GM12801 (cell line): Measurements from ENCODE around the gene UNC45A.

Experiments used
- CTCF ChIP-seq: IDR thresholded peaks from one replicate; pipeline ENCODE4 v1.5.1; 2011; ENCODE audit warnings: control low read depth; ENCODE audit not compliant: insufficient read length; ENCODE audit errors: extremely low read depth

The UNC45A gene

GRCh38 chr15:90931828-90932659 is 3.0 kb upstream of the UNC45A start, which contains the start of gene HDDC3:
Gene HDDC3, minus strand, starts transcription at chr15:90932549. Its CDS starts 9 bp downstream, at chr15:90932540.
- TF ChIP-seq CTCF, result no peak

- TF ChIP-seq CTCF, result no peak
Measured at GRCh38 chr15:90932660-90932991, 2.5 kb upstream of the UNC45A start.

GRCh38 chr15:90933301-90933700 is 1.8 kb upstream of the UNC45A start:
- TF ChIP-seq CTCF, result no peak

- TF ChIP-seq CTCF, result no peak
Measured at GRCh38 chr15:90934256-90934948, 683 bp upstream of the UNC45A start.

GRCh38 chr15:90936823-90937222 is 1.7 kb downstream of the UNC45A start:
- no peak for TF ChIP-seq CTCF

GRCh38 chr15:90938261-90938660 is 3.2 kb downstream of the UNC45A start:
- TF ChIP-seq CTCF, result no peak

- no peak for TF ChIP-seq CTCF
Measured at GRCh38 chr15:90939756-90940155, 4.7 kb downstream of the UNC45A start.
